Mesothelial cell of epicardium (in vitro differentiated cells): Measurements from ENCODE around the gene FITM2. TPM values are rescaled to one million over a fixed set of nuclear protein-coding genes. Genes with fewer than 3 reads are reported as not detected.

ENCODE experiments used
- DNase-seq, 2 experiments: peaks; one replicate each; pipeline ENCODE4 v3.0.0; 2021; ENCODE audit warnings: low spot score in 2 of 2; ENCODE audit not compliant: unreplicated experiment in 2 of 2
- H3K27ac Mint-ChIP-seq: 2 replicates; pipeline ENCODE4 v1.8.0; 2021; ENCODE audit warnings: mixed read lengths
- H3K27me3 Mint-ChIP-seq: 2 replicates; pipeline ENCODE4 v1.8.0; 2021; ENCODE audit warnings: low read depth, mixed read lengths
- H3K36me3 Mint-ChIP-seq: 2 replicates; pipeline ENCODE4 v1.8.0; 2021; ENCODE audit warnings: mixed read lengths
- H3K4me1 Mint-ChIP-seq: 2 replicates; pipeline ENCODE4 v1.8.0; 2021; ENCODE audit warnings: mixed read lengths
- H3K4me3 Mint-ChIP-seq: 2 replicates; pipeline ENCODE4 v1.8.0; 2021; ENCODE audit warnings: mild to moderate bottlenecking, moderate library complexity, mixed read lengths
- H3K9me3 Mint-ChIP-seq: 2 replicates; pipeline ENCODE4 v1.8.0; 2021; ENCODE audit warnings: mixed read lengths
- total RNA-seq: library from RNA; stranded (reverse); gene quantifications from 3 replicates; pipeline ENCODE4 v1.2.1, GENCODE V29; 2021
- TF ChIP-seq, protein P1 (sequence below): fragments of 200-600 bp; sonication (generic); IDR thresholded peaks from one replicate; pipeline ENCODE4 v1.5.0; 2021; ENCODE audit warnings: antibody characterized with exemption; ENCODE audit not compliant: unreplicated experiment

FITM2 gene
- total RNA-seq, 1 donor from 2014 or later, result 4.2 TPM

DNA sequence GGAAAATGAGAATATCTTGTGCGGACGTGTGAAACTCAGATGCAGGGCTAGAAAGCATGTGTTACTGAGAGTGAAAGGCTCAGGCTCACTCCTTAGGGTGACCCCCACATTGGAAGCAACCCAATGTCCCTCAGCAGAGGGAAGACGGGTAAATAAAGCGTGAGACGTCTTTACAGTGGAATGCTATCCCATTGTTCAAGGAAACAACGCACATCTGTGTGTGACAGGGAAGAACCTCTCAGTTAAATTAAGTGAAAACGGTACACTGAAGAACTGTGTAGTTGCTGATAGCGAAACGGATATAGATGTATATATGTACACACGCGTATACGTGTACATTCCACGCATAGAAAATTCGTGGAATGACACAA is 45.3 kb upstream of the FITM2 start:
- Mint-ChIP-seq H3K27ac (no peak overlapping the region), H3K4me3 (no peak overlapping the region), H3K9me3 (no peaks in the 10 kb centered on the region), H3K4me1 (peaks cover 9% of the 10 kb centered on the region), H3K36me3 (no peaks in the 10 kb centered on the region), H3K27me3 (peaks cover 6% of the 10 kb centered on the region)
- no peak for DNase-seq
- TF ChIP-seq, protein P1, sequence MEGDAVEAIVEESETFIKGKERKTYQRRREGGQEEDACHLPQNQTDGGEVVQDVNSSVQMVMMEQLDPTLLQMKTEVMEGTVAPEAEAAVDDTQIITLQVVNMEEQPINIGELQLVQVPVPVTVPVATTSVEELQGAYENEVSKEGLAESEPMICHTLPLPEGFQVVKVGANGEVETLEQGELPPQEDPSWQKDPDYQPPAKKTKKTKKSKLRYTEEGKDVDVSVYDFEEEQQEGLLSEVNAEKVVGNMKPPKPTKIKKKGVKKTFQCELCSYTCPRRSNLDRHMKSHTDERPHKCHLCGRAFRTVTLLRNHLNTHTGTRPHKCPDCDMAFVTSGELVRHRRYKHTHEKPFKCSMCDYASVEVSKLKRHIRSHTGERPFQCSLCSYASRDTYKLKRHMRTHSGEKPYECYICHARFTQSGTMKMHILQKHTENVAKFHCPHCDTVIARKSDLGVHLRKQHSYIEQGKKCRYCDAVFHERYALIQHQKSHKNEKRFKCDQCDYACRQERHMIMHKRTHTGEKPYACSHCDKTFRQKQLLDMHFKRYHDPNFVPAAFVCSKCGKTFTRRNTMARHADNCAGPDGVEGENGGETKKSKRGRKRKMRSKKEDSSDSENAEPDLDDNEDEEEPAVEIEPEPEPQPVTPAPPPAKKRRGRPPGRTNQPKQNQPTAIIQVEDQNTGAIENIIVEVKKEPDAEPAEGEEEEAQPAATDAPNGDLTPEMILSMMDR, result no peak

DNA sequence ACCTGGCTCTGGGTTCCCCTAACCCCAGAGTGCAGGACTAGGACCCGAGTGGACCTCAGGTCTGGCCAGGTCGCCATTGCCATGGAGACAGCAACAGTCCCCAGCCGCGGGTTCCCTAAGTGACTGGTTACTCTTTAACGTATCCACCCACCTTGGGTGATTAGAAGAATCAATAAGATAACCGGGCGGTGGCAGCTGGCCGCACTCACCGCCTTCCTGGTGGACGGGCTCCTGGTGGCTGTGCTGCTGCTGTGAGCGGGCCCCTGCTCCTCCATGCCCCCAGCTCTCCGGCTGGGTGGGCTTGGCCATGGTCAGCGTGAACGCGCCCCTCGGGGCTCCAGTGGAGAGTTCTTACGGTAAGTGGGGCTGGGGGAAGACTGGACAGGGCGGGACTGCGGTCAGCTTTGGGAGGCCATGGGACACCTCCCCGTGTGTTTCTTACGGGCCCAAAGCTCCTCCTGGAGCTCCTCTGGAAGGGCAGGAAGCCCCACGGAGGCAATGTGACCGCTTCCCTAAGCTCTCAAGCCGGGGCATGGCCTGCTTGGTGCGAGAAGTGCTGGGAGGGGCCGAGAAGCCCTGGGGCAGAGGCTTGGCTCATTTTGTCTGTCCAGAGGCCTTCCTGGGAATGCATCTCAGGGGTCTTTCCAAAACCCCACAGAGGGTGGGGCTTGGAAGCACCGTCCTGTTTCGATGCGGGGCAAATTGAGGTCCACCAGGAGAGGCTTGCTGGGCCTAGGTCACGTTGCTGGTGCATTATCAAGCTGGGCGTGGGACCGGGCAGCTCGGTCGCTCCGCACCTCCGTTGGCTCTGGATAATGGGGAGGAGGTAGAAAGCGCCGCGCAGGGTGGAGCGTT is 44.7 kb upstream of the FITM2 start, which contains the start of gene HNF4A:
Gene HNF4A, plus strand, starts transcription at position 202 of the 855 bp plus-strand sequence. Its CDS starts 106 bp downstream, at position 308.
- Mint-ChIP-seq H3K27me3 (peaks cover 6% of the 10 kb centered on the region), H3K36me3 (no peaks in the 10 kb centered on the region), H3K9me3 (no peaks in the 10 kb centered on the region), H3K27ac (no peak within 1 kb of the TSS), H3K4me3 (no peak within 1 kb of the TSS), H3K4me1 (peaks cover 9% of the 10 kb centered on the region)
- TF ChIP-seq, protein P1, result no peak
- no peak for DNase-seq

DNA sequence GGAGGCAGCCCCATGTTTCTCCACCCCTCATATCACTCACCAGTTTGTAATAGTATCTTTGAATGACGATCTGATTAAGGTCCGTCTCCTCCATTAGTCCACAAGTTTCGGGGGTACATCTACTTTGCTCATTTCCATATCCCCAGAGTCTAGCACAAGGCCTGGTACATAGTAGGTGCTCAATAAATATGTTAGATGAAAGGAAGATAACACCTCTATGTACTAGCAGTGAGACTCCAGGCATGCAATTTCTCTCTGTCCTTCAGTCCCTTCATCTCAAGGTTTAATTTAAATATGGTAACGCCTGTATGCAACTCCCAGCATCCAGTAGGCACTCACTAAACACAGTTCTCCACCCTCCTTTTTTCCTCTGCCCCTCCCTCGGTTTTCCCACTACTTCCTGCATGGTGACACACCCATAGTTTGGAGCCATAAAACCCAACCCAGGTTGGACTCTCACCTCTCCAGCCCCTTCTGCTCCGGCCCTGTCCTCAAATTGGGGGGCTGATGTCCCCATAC is 44.0 kb upstream of the FITM2 start:
- Mint-ChIP-seq H3K4me3 (no peak overlapping the region), H3K9me3 (no peaks in the 10 kb centered on the region), H3K36me3 (no peaks in the 10 kb centered on the region), H3K4me1 (peaks cover 9% of the 10 kb centered on the region), H3K27ac (no peak overlapping the region), H3K27me3 (peaks cover 6% of the 10 kb centered on the region)
- TF ChIP-seq, protein P1, result no peak
- DNase-seq, result no peak

- TF ChIP-seq, protein P1, result no peak
- Mint-ChIP-seq H3K36me3 (no peaks in the 10 kb centered on the region), H3K27ac (no peak overlapping the region)
Measured at GRCh38 chr20:44350567-44350966, 39.6 kb upstream of the FITM2 start.

GRCh38 chr20:44349349-44349748 is 38.3 kb upstream of the FITM2 start:
- TF ChIP-seq, protein P1, result no peak
- no peaks in the 10 kb centered on the region for H3K27me3 Mint-ChIP-seq
- no peaks in the 10 kb centered on the region for H3K36me3 Mint-ChIP-seq
- no peak for DNase-seq
- H3K4me1 Mint-ChIP-seq, result peaks cover 9% of the 10 kb centered on the region
- H3K27ac Mint-ChIP-seq, result peak overlapping the region; percentile 16
- H3K9me3 Mint-ChIP-seq, result no peaks in the 10 kb centered on the region
- H3K4me3 Mint-ChIP-seq, result no peak overlapping the region

More at GRCh38 chr20:44350567-44350966, 39.6 kb upstream of the FITM2 start:
- Mint-ChIP-seq H3K27me3 (no peaks in the 10 kb centered on the region), H3K4me1 (peaks cover 9% of the 10 kb centered on the region), H3K9me3 (no peaks in the 10 kb centered on the region), H3K4me3 (no peak overlapping the region)
- no peak for DNase-seq
